NCI-H460 (cell line): Measurements from ENCODE around the gene IL25. TPM values are rescaled to one million over a fixed set of nuclear protein-coding genes. Genes with fewer than 3 reads are reported as not detected.
"Not testable (repeated sequence)": the region's sequence is repeated elsewhere in the genome, so short reads cannot be mapped to it uniquely, and the experiment has no call there.

Source experiments
- DNase-seq: peaks from one replicate; pipeline ENCODE4 v3.0.0-alpha.2; 2016; ENCODE audit warnings: low read depth; ENCODE audit errors: extremely low read depth
- polyA plus RNA-seq: library from polyadenylated mRNA; depleted of rRNA; stranded (reverse); fragments of >200 nt; gene quantifications from 2 replicates; pipeline ENCODE4 v1.2.3, GENCODE V29; 2014; cell fraction: nucleus; rRNA removed
- total RNA-seq: library from RNA; depleted of rRNA; stranded (reverse); fragments of >200 nt; shearing (Covaris generic); gene quantifications from 2 replicates; pipeline ENCODE4 v1.2.3, GENCODE V29; 2014; rRNA removed

Gene IL25
- total RNA-seq: not detected in 2 replicates
- not detected in 2 replicates for polyA plus RNA-seq

- DNase-seq: no peak
Observed at GRCh38 chr14:23372509-23372908, at the start of gene IL25. Gene IL25 (plus strand): TSS chr14:23372809.

GRCh38 chr14:23323838-23324454, 48.7 kb upstream of the IL25 start:
- DNase-seq: no peak

GRCh38 chr14:23324455-23324846, 48.2 kb upstream of the IL25 start:
- DNase-seq: no peak

GRCh38 chr14:23324993-23325392, 47.6 kb upstream of the IL25 start:
- DNase-seq: no peak

- DNase-seq: not testable (repeated sequence)
Observed at GRCh38 chr14:23325746-23326145, 46.9 kb upstream of the IL25 start.

GRCh38 chr14:23326491-23327332, 45.9 kb upstream of the IL25 start:
- no peak for DNase-seq

- peak; percentile 70 for DNase-seq
Observed at GRCh38 chr14:23327947-23328744, 44.5 kb upstream of the IL25 start.

- DNase-seq: no peak
Observed at GRCh38 chr14:23335623-23336022, 37.0 kb upstream of the IL25 start.

GRCh38 chr14:23339506-23340268, 32.9 kb upstream of the IL25 start:
- no peak for DNase-seq

GRCh38 chr14:23344481-23344880, 28.1 kb upstream of the IL25 start:
- no peak for DNase-seq

- no peak for DNase-seq
Observed at GRCh38 chr14:23345987-23346692, 26.5 kb upstream of the IL25 start.

GRCh38 chr14:23346693-23347405, 25.8 kb upstream of the IL25 start:
- DNase-seq: no peak

- no peak for DNase-seq
Observed at GRCh38 chr14:23347406-23348296, 25.0 kb upstream of the IL25 start.

GRCh38 chr14:23348297-23348655, 24.3 kb upstream of the IL25 start:
- no peak for DNase-seq

GRCh38 chr14:23349156-23349845, 23.3 kb upstream of the IL25 start:
- DNase-seq: no peak

- DNase-seq: no peak
Observed at GRCh38 chr14:23351681-23352505, 20.7 kb upstream of the IL25 start.
